IPS-18a (cell line): ENCODE data around the gene SPATA6L.
A peak's percentile ranks its signal among the peaks of the same experiment; 100 is the strongest.
"Not testable (repeated sequence)": the region's sequence is repeated elsewhere in the genome, so short reads cannot be mapped to it uniquely, and the experiment has no call there.

Source experiments
- H3K27ac ChIP-seq: one replicate; pipeline ENCODE4 v1.5.1; 2013; ENCODE audit warnings: low read length
- H3K27me3 ChIP-seq: one replicate; pipeline ENCODE4 v1.6.1; 2013; ENCODE audit warnings: mild to moderate bottlenecking, low read length; ENCODE audit not compliant: control insufficient read depth, insufficient read depth
- H3K36me3 ChIP-seq: one replicate; pipeline ENCODE4 v1.6.1; 2013; ENCODE audit warnings: low read depth, low read length; ENCODE audit not compliant: control insufficient read depth
- H3K4me1 ChIP-seq: one replicate; pipeline ENCODE4 v1.6.1; 2013; ENCODE audit warnings: low read depth, low read length; ENCODE audit not compliant: control insufficient read depth
- H3K4me3 ChIP-seq: one replicate; pipeline ENCODE4 v1.5.1; 2013; ENCODE audit warnings: low read length
- H3K9ac ChIP-seq: one replicate; pipeline ENCODE4 v1.6.1; 2013; ENCODE audit warnings: mild to moderate bottlenecking, low read length, moderate library complexity
- H3K9me3 ChIP-seq: one replicate; pipeline ENCODE4 v1.6.1; 2013; ENCODE audit warnings: low read depth, low read length; ENCODE audit not compliant: control insufficient read depth

SPATA6L gene

GRCh38 chr9:4620881-4621555 lies 45.3 kb downstream of the SPATA6L start:
- H3K27ac ChIP-seq, result peak overlapping the region; percentile 52
- H3K4me1 ChIP-seq, result peaks cover 25% of the 10 kb centered on the region
- no peak overlapping the region for H3K9ac ChIP-seq
- H3K9me3 ChIP-seq, result no peaks in the 10 kb centered on the region
- H3K36me3 ChIP-seq, result no peaks in the 10 kb centered on the region
- no peak overlapping the region for H3K4me3 ChIP-seq
- H3K27me3 ChIP-seq, result no peaks in the 10 kb centered on the region

- peaks cover 25% of the 10 kb centered on the region for H3K4me1 ChIP-seq
- no peaks in the 10 kb centered on the region for H3K36me3 ChIP-seq
- no peak overlapping the region for H3K9ac ChIP-seq
- no peak overlapping the region for H3K27ac ChIP-seq
- no peaks in the 10 kb centered on the region for H3K27me3 ChIP-seq
- no peak overlapping the region for H3K4me3 ChIP-seq
- H3K9me3 ChIP-seq, result no peaks in the 10 kb centered on the region
Measured at GRCh38 chr9:4620057-4620765, 46.1 kb downstream of the SPATA6L start.

- no peak overlapping the region for H3K4me3 ChIP-seq
- no peak overlapping the region for H3K27ac ChIP-seq
- H3K9ac ChIP-seq, result no peak overlapping the region
- no peaks in the 10 kb centered on the region for H3K9me3 ChIP-seq
- peaks cover 25% of the 10 kb centered on the region for H3K4me1 ChIP-seq
- no peaks in the 10 kb centered on the region for H3K27me3 ChIP-seq
- H3K36me3 ChIP-seq, result no peaks in the 10 kb centered on the region
Measured at GRCh38 chr9:4618700-4619099, 47.6 kb downstream of the SPATA6L start.

GRCh38 chr9:4617752-4618151 lies 48.5 kb downstream of the SPATA6L start:
- no peaks in the 10 kb centered on the region for H3K27me3 ChIP-seq
- H3K9me3 ChIP-seq, result no peaks in the 10 kb centered on the region
- no peak overlapping the region for H3K9ac ChIP-seq
- peaks cover 25% of the 10 kb centered on the region for H3K4me1 ChIP-seq
- no peak overlapping the region for H3K4me3 ChIP-seq
- H3K36me3 ChIP-seq, result no peaks in the 10 kb centered on the region
- no peak overlapping the region for H3K27ac ChIP-seq

- H3K9ac ChIP-seq, result no peak overlapping the region
- no peaks in the 10 kb centered on the region for H3K36me3 ChIP-seq
- no peaks in the 10 kb centered on the region for H3K9me3 ChIP-seq
- H3K4me1 ChIP-seq, result peaks cover 13% of the 10 kb centered on the region
- H3K27ac ChIP-seq, result no peak overlapping the region
- no peaks in the 10 kb centered on the region for H3K27me3 ChIP-seq
- H3K4me3 ChIP-seq, result no peak overlapping the region
Measured at GRCh38 chr9:4615778-4616177, 50.5 kb downstream of the SPATA6L start.

- H3K36me3 ChIP-seq, result no peaks in the 10 kb centered on the region
- H3K4me3 ChIP-seq, result no peak overlapping the region
- H3K27ac ChIP-seq, result no peak overlapping the region
- peaks cover 8% of the 10 kb centered on the region for H3K4me1 ChIP-seq
- H3K9ac ChIP-seq, result no peak overlapping the region
- H3K9me3 ChIP-seq, result no peaks in the 10 kb centered on the region
- H3K27me3 ChIP-seq, result no peaks in the 10 kb centered on the region
Measured at GRCh38 chr9:4615251-4615650, 51.0 kb downstream of the SPATA6L start.

GRCh38 chr9:4614627-4615026 lies 51.7 kb downstream of the SPATA6L start:
- H3K27ac ChIP-seq, result no peak overlapping the region
- H3K36me3 ChIP-seq, result no peaks in the 10 kb centered on the region
- H3K4me3 ChIP-seq, result no peak overlapping the region
- H3K9me3 ChIP-seq, result no peaks in the 10 kb centered on the region
- H3K9ac ChIP-seq, result no peak overlapping the region
- H3K27me3 ChIP-seq, result no peaks in the 10 kb centered on the region
- H3K4me1 ChIP-seq, result peaks cover 6% of the 10 kb centered on the region

GRCh38 chr9:4606033-4606432 lies 60.2 kb downstream of the SPATA6L start:
- H3K27me3 ChIP-seq, H3K9ac ChIP-seq, H3K4me3 ChIP-seq, H3K36me3 ChIP-seq, H3K4me1 ChIP-seq, H3K27ac ChIP-seq, H3K9me3 ChIP-seq: not testable (repeated sequence)

- no peaks in the 10 kb centered on the region for H3K27me3 ChIP-seq
- no peaks in the 10 kb centered on the region for H3K9me3 ChIP-seq
- H3K4me1 ChIP-seq, result no peaks in the 10 kb centered on the region
- H3K36me3 ChIP-seq, result no peaks in the 10 kb centered on the region
- no peak overlapping the region for H3K27ac ChIP-seq
- H3K9ac ChIP-seq, result no peak overlapping the region
- no peak overlapping the region for H3K4me3 ChIP-seq
Measured at GRCh38 chr9:4604678-4605095, 61.6 kb downstream of the SPATA6L start.

- Histone ChIP-seq H3K9me3 (no peaks in the 10 kb centered on the region), H3K36me3 (no peaks in the 10 kb centered on the region), H3K27ac (no peak overlapping the region)
Measured at GRCh38 chr9:4603830-4604229, 62.5 kb downstream of the SPATA6L start.

GRCh38 chr9:4600368-4600767 lies 65.9 kb downstream of the SPATA6L start:
- Histone ChIP-seq H3K27ac (no peak overlapping the region), H3K36me3 (no peaks in the 10 kb centered on the region), H3K9me3 (no peaks in the 10 kb centered on the region), H3K27me3 (no peaks in the 10 kb centered on the region), H3K9ac (no peak overlapping the region), H3K4me1 (no peaks in the 10 kb centered on the region), H3K4me3 (no peak overlapping the region)

More at GRCh38 chr9:4603830-4604229, 62.5 kb downstream of the SPATA6L start:
- Histone ChIP-seq H3K27me3 (no peaks in the 10 kb centered on the region), H3K4me3 (no peak overlapping the region), H3K9ac (no peak overlapping the region), H3K4me1 (no peaks in the 10 kb centered on the region)
